Stimulated activated naive B cell treated with anti-CD40 and anti-IgM and Interleukin-4, amounts not matched to agents 10 μg/mL and 1 μg/mL and 100 μg/mL, for 72 hours (primary cell): ENCODE measurements around the gene LMBRD2.
A peak's percentile ranks its signal among the peaks of the same experiment; 100 is the strongest.

Experiments used
- ATAC-seq, 2 donors: fragments of 150-1000 bp; cut with Tn5 transposase; replicated peaks; 2 replicates each; pipeline ENCODE4 v1.10.0; 2021; ENCODE audit warnings: moderate library complexity in 1 of 2
- DNase-seq: peaks from one replicate; pipeline ENCODE4 v3.0.0; 2021
- H3K27ac Mint-ChIP-seq: one replicate; pipeline ENCODE4 v1.8.0; 2022; ENCODE audit warnings: mild to moderate bottlenecking, mixed read lengths
- H3K27me3 Mint-ChIP-seq, 2 donors: one replicate each; pipeline ENCODE4 v1.8.0; 2022; ENCODE audit warnings: mixed read lengths in 2 of 2
- H3K36me3 Mint-ChIP-seq, 2 donors: one replicate each; pipeline ENCODE4 v1.8.0; 2022; ENCODE audit warnings: mixed read lengths in 2 of 2, mild to moderate bottlenecking in 1 of 2
- H3K4me1 Mint-ChIP-seq, 2 donors: one replicate each; pipeline ENCODE4 v1.8.0; 2022; ENCODE audit warnings: mixed read lengths in 2 of 2, mild to moderate bottlenecking in 1 of 2
- H3K4me3 Mint-ChIP-seq, 2 donors: one replicate each; pipeline ENCODE4 v1.8.0; 2022; ENCODE audit warnings: mild to moderate bottlenecking in 2 of 2, mixed read lengths in 2 of 2, moderate library complexity in 1 of 2
- H3K9me3 Mint-ChIP-seq, 2 donors: one replicate each; pipeline ENCODE4 v1.8.0; 2022; ENCODE audit warnings: mixed read lengths in 2 of 2, mild to moderate bottlenecking in 1 of 2

Gene LMBRD2

GRCh38 chr5:36108758-36109460 lies 42.8 kb downstream of the LMBRD2 start:
- Mint-ChIP-seq H3K27ac (no peak overlapping the region), H3K27me3 (no peaks in the 10 kb centered on the region), H3K4me3 (no peak overlapping the region), H3K36me3 (peaks cover 37 to 48% of the 10 kb centered on the region in 2 donors), H3K4me1 (no peaks in the 10 kb centered on the region), H3K9me3 (no peaks in the 10 kb centered on the region)
- ATAC-seq (no peak), DNase-seq (no peak)

GRCh38 chr5:36105819-36106218 lies 45.9 kb downstream of the LMBRD2 start:
- Mint-ChIP-seq H3K27me3 (no peaks in the 10 kb centered on the region), H3K27ac (no peak overlapping the region), H3K36me3 (peaks cover 34 to 47% of the 10 kb centered on the region in 2 donors), H3K4me3 (no peak overlapping the region), H3K9me3 (no peaks in the 10 kb centered on the region), H3K4me1 (no peaks in the 10 kb centered on the region)
- ATAC-seq, result no peak
- no peak for DNase-seq

GRCh38 chr5:36099748-36100147 lies 51.9 kb downstream of the LMBRD2 start:
- Mint-ChIP-seq H3K36me3 (peaks cover 6 to 18% of the 10 kb centered on the region in 2 donors), H3K9me3 (no peaks in the 10 kb centered on the region), H3K4me3 (no peak overlapping the region), H3K27me3 (no peaks in the 10 kb centered on the region), H3K27ac (no peak overlapping the region), H3K4me1 (no peaks in the 10 kb centered on the region)
- ATAC-seq, result no peak
- no peak for DNase-seq

- DNase-seq (no peak), ATAC-seq (no peak)
- Mint-ChIP-seq H3K36me3 (peaks cover 2 to 10% of the 10 kb centered on the region in 2 donors), H3K4me1 (no peaks in the 10 kb centered on the region), H3K4me3 (no peak overlapping the region), H3K27ac (no peak overlapping the region), H3K9me3 (peaks cover 1 to 4% of the 10 kb centered on the region in 2 donors), H3K27me3 (no peaks in the 10 kb centered on the region)
Observed at GRCh38 chr5:36096486-36096885, 55.2 kb downstream of the LMBRD2 start.

GRCh38 chr5:36089989-36090388 lies 61.7 kb downstream of the LMBRD2 start:
- H3K27me3 Mint-ChIP-seq, result no peaks in the 10 kb centered on the region
- DNase-seq, result no peak
- H3K4me1 Mint-ChIP-seq, result no peaks in the 10 kb centered on the region
- H3K36me3 Mint-ChIP-seq, result peaks cover 0 to 6% of the 10 kb centered on the region in 2 donors
- no peak overlapping the region for H3K4me3 Mint-ChIP-seq
- H3K27ac Mint-ChIP-seq, result no peak overlapping the region
- ATAC-seq, result peak; percentile 72 to 79
- peaks cover 8 to 11% of the 10 kb centered on the region in 2 donors for H3K9me3 Mint-ChIP-seq

- Mint-ChIP-seq H3K36me3 (peaks cover 3% of the 10 kb centered on the region in 2 donors), H3K4me1 (peaks cover 0 to 1% of the 10 kb centered on the region in 2 donors), H3K27me3 (peaks cover 0 to 17% of the 10 kb centered on the region in 2 donors), H3K4me3 (no peak overlapping the region), H3K9me3 (no peaks in the 10 kb centered on the region), H3K27ac (no peak overlapping the region)
- no peak for DNase-seq
- peak; percentile 83 to 90 for ATAC-seq
Observed at GRCh38 chr5:36079200-36079781, 72.4 kb downstream of the LMBRD2 start.

- Mint-ChIP-seq H3K36me3 (no peaks in the 10 kb centered on the region), H3K4me1 (peaks cover 0 to 3% of the 10 kb centered on the region in 2 donors), H3K4me3 (no peak overlapping the region), H3K27me3 (peaks cover 0 to 10% of the 10 kb centered on the region in 2 donors), H3K27ac (no peak overlapping the region), H3K9me3 (no peaks in the 10 kb centered on the region)
- no peak for DNase-seq
- ATAC-seq, result no peak
Observed at GRCh38 chr5:36078430-36078829, 73.3 kb downstream of the LMBRD2 start.

- H3K27me3 Mint-ChIP-seq, result peaks cover 0 to 6% of the 10 kb centered on the region in 2 donors
- DNase-seq, result no peak
- H3K36me3 Mint-ChIP-seq, result no peaks in the 10 kb centered on the region
- peak; percentile 82 for ATAC-seq
- no peaks in the 10 kb centered on the region for H3K9me3 Mint-ChIP-seq
- no peak overlapping the region for H3K4me3 Mint-ChIP-seq
- no peak overlapping the region for H3K27ac Mint-ChIP-seq
- peaks cover 8 to 11% of the 10 kb centered on the region in 2 donors for H3K4me1 Mint-ChIP-seq
Observed at GRCh38 chr5:36073595-36074216, 78.0 kb downstream of the LMBRD2 start.

GRCh38 chr5:36070687-36071571 lies 80.8 kb downstream of the LMBRD2 start:
- peak overlapping the region; percentile 61 to 73 for H3K4me3 Mint-ChIP-seq
- peaks cover 15 to 20% of the 10 kb centered on the region in 2 donors for H3K4me1 Mint-ChIP-seq
- no peaks in the 10 kb centered on the region for H3K9me3 Mint-ChIP-seq
- DNase-seq (no peak), ATAC-seq (peak in 1 of 2 donors; percentile 55)
- H3K27ac Mint-ChIP-seq, result peak overlapping the region; percentile 38
- no peaks in the 10 kb centered on the region for H3K36me3 Mint-ChIP-seq
- peaks cover 17 to 19% of the 10 kb centered on the region in 2 donors for H3K27me3 Mint-ChIP-seq

- ATAC-seq (no peak), DNase-seq (no peak)
- no peak overlapping the region for H3K27ac Mint-ChIP-seq
- H3K9me3 Mint-ChIP-seq, result no peaks in the 10 kb centered on the region
- no peak overlapping the region for H3K4me3 Mint-ChIP-seq
- H3K36me3 Mint-ChIP-seq, result no peaks in the 10 kb centered on the region
- peaks cover 22 to 25% of the 10 kb centered on the region in 2 donors for H3K27me3 Mint-ChIP-seq
- peaks cover 14 to 20% of the 10 kb centered on the region in 2 donors for H3K4me1 Mint-ChIP-seq
Observed at GRCh38 chr5:36068751-36069281, 82.9 kb downstream of the LMBRD2 start.

GRCh38 chr5:36066540-36067210 lies 85.0 kb downstream of the LMBRD2 start, which contains the start of gene UGT3A2:
Gene UGT3A2, minus strand, starts transcription at chr5:36066882. Its CDS starts 93 bp downstream, at chr5:36066789.
- Mint-ChIP-seq H3K27ac (no peak within 1 kb of the TSS), H3K36me3 (no peaks in the 10 kb centered on the region), H3K4me1 (peaks cover 10 to 20% of the 10 kb centered on the region in 2 donors), H3K9me3 (no peaks in the 10 kb centered on the region), H3K27me3 (peaks cover 22 to 25% of the 10 kb centered on the region in 2 donors), H3K4me3 (peak within 1 kb of the TSS; percentile 29 to 46)
- DNase-seq (no peak), ATAC-seq (peak in 1 of 2 donors; percentile 45)

- Mint-ChIP-seq H3K27me3 (peaks cover 22 to 25% of the 10 kb centered on the region in 2 donors), H3K4me1 (peaks cover 5 to 15% of the 10 kb centered on the region in 2 donors), H3K27ac (no peak overlapping the region), H3K9me3 (no peaks in the 10 kb centered on the region), H3K4me3 (peak overlapping the region in 1 of 2 donors; percentile 29), H3K36me3 (no peaks in the 10 kb centered on the region)
- ATAC-seq, result no peak
- no peak for DNase-seq
Observed at GRCh38 chr5:36066001-36066539, 85.6 kb downstream of the LMBRD2 start.

- no peak overlapping the region for H3K4me3 Mint-ChIP-seq
- H3K27me3 Mint-ChIP-seq, result peaks cover 5% of the 10 kb centered on the region in 2 donors
- ATAC-seq (no peak), DNase-seq (no peak)
- no peaks in the 10 kb centered on the region for H3K36me3 Mint-ChIP-seq
- no peak overlapping the region for H3K27ac Mint-ChIP-seq
- no peaks in the 10 kb centered on the region for H3K9me3 Mint-ChIP-seq
- H3K4me1 Mint-ChIP-seq, result no peaks in the 10 kb centered on the region
Observed at GRCh38 chr5:36060420-36060887, 91.2 kb downstream of the LMBRD2 start.
